HG03565 (cell line): ENCODE results near the gene PTPN14.

Source experiments
- ATAC-seq: cut with Tn5 transposase; IDR thresholded peaks from one replicate; pipeline ENCODE4 v1.9.1; 2021; ENCODE audit warnings: mild to moderate bottlenecking, moderate library complexity; ENCODE audit not compliant: unreplicated experiment

Gene PTPN14

GRCh38 chr1:214459895-214460294 is 91.5 kb downstream of the PTPN14 start:
- no peak for ATAC-seq

DNA sequence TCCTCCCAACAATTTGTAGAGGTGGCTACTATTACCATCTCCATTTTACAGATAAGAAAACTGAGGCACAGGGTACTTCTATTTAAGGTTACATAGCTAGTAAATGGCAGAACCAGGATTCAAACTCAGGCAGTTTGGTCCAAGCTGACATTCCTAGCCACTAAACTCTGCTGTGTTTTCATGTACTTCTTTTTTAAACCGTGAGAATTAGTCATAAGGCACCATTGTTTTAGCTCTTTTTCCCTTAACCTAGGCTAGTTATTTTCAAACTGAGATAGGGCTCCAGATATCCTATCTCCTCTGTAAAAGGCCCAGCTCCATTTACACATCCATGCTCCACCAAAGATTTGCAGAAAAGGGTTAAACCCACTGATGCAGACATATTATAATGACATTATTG is 92.9 kb downstream of the PTPN14 start:
- no peak for ATAC-seq

DNA sequence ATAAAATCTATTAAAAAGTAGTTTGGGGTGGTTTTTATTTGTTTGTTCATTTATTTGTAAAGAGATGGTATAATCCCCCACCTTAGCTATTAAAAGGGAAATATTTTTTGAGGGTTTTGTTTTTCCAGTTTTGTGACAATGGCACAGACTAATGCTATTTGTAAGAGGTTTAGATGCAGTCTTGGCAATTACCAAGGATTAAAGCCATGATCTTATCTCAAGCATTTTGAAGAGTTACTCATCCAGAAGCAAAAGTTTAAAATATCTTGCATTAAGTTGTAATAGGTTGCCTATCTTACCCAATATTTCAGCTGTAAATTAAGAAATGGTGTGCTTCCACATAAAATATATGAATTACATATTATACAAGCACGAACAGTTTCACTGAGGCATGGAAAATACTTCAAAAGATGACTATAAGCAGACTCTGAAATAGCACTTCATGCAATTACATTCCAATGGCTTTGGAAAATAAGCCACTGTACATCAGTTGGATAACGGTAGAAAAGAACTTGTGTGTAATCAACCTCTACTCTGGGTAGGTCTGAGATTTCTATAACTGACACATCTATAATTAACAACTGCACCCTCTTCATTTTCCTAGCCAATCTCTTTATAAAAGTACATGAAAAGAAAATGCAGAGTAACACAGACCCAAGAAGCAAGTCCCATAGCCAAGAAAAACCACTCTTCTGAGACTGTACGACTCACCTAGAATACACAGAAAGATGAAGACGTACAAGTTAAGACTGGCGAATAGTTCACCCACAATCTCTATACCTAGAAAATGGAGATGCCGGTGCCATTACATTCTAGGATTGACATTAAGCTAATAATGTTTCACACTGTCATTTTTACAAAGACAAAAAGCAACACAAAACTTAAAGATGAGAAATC is 95.2 kb downstream of the PTPN14 start:
- no peak for ATAC-seq

DNA sequence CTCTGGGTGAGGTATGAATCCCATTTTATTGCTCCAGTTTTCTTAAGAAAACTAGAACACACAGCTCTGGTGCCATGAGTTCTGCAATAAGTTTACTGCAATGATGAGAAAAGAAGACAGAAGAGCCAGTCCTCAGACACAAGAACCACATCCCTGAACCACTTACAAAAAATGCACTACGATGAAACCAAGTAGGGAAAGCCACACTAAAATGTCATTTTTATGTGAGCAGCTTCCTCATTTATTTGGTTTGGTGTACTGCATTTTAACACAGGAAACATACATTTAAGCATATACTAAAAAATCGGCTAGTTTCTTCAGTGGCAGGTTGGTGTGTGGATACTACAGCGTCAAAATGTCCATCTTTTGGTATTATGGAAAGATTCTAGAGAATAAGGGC is 95.9 kb downstream of the PTPN14 start:
- ATAC-seq = no peak

DNA sequence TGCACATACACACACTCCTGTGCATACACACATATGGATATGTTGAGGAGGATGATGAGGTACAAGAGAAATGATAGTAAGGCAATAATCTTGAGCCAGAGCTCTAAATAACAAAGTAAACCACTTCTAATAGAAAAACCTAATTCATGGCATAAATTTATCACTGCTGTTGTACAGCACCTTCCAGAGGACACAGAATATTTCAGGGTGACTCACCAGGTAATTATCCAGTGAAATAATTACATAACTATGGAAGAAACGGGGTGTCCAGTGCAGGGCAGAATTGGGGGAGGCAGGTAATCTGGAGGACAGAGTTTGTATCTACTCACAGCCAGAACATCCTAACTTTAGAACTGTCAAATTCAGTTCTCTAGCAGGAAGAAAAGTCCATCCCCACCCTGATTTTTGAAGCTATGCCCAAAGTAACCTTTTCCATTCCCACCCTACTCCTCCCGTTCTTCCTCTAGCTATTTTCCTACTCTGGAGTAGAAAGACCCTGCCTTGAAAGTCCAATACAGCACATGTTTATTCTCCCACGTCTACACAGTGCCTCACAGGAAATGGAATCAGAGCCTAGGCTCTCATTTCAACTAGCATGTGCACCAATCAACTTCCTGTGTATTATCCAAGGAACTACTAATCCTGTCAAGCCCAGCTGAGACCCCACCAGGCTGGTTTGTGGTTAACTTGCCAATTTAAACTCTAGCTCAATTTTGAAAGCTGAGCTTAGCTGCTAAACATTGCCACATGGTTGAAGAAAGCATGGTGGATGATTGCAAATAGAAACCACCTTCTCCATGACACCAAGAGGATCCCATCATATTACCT is 96.6 kb downstream of the PTPN14 start:
- no peak for ATAC-seq

DNA sequence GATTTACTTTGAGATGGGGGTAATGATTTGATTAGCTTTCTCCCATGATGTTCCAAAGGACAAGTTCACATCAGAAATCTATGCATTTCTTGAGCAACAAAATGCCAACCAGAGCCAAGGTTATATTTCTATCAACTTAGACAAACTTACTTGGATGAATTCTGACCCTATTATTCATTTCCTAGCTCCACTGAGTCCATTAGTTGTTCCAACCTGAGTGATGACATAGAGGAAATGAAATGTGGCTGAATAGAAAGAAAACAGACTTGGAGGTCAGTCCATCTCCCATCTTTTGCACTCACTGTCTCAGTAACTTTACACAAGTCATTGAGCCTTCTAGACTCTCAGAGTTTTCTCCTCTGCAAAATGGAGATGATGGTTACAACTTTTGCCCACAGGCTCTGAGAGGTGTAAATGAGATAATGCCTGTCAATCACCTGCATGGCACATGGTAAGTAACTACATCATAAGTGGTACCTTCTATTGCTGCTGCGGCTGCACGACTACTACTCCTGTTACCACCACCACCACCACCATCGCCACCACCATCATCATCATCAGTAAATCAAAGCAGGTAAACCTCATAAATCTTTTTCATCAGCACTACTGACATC is 98.2 kb downstream of the PTPN14 start:
- ATAC-seq = no peak

DNA sequence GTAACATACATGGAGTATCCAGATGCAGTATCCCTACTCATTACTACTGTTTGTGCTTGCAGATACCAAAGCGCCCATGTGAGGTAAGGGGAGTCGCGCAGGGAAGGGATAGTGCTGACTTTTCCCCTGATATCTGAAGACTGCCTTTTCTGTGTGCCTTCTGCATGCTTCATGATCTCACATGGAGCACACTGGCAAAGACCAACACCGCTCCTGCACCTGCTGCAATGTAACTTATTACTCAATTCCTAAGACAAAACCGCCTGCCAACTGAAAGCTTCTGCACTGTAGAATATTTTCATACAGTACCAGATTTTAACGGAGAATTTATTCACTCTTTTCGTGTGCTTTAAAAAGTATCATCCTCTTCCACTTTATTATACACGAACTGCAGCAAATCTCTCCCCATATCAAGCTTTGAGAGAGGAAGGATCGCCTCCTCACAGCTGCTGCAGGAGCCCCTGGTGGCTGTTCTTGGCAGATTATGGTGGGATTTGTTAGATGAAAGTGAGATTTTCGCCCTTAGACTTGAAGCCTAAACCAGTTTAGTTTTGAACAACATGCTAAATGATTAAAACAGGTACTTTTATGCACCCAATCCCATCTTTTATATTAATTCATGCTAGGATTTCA is 99.1 kb downstream of the PTPN14 start:
- ATAC-seq = no peak

- ATAC-seq = no peak
Measured at GRCh38 chr1:214451596-214451995, 99.8 kb downstream of the PTPN14 start.

GRCh38 chr1:214449371-214449770 is 102.0 kb downstream of the PTPN14 start:
- ATAC-seq = no peak

- no peak for ATAC-seq
Measured at GRCh38 chr1:214448536-214448935, 102.9 kb downstream of the PTPN14 start.

DNA sequence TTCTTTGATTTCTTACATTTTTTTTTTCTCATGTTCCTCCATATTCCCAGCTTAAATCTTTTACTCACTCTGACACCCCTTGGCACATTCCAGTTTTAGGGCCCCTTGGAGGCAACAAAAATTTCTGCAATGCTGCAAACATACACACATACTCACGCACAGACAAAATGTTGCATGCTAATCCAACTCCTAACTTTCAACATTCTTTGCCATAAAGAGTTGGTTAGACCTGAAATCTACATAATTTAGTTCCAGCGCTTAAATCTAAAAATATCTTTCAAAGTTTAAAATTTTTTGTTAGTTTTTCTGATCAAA is 103.9 kb downstream of the PTPN14 start:
- no peak for ATAC-seq

GRCh38 chr1:214446772-214447556 is 104.4 kb downstream of the PTPN14 start:
- peak; percentile 32 for ATAC-seq

GRCh38 chr1:214445831-214446614 is 105.4 kb downstream of the PTPN14 start:
- no peak for ATAC-seq

DNA sequence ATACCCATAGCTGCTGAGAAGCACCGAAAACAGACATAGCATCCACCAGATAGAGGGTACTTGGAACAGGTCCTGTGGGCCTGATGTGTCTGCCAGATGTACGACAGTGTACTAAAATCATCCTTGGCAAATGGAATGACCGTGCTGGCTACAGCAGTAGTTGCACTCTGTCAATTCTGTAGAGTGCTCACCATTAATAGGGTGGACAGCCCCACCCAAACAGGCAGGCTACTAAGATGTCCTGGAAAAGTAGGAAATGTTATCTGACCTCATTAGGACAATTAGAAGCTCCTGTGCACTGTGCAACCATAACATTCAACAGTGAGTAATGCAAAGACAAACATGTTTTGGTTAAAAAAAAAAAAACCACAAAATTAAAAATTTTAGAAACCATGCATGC is 106.2 kb downstream of the PTPN14 start:
- no peak for ATAC-seq

GRCh38 chr1:214444182-214444939 is 107.0 kb downstream of the PTPN14 start:
- ATAC-seq = no peak

GRCh38 chr1:214441119-214441518 is 110.3 kb downstream of the PTPN14 start:
- no peak for ATAC-seq

DNA sequence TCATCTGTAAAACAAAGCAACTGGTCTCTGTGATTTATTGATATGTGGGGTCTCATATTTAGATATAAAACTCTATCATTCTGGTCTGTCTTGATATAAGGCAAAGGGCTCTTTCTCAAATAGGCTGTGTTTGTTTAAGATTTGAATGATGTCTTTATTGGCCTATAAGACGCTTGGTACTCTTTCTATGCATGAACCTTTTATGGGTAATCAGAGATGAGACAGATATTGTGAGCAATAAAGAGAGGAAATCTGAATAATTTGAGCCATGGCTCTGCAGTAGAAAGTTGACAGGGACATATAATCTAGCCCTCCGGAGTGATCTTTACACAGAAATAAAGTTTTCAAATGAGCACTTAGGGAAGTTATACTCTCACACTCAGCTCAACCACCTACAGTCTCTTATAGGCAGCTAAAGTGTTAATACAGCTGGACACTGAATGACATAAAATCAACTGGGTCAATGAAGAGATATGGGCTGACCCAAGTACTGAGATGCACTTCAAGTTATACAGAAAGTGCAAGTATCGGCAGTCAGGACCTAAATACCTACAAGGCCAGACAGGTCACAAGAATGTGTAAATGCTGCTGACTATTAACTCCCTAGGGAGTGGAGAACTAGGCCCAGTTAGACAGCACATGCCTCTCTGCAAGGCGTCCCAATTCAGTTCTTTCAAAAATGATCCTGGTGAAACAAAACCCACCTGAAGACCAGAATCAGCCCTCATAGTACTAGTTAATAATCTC is 111.0 kb downstream of the PTPN14 start:
- ATAC-seq = no peak
